H1 (cell line): ENCODE results near the gene NPHP4. TPM values are rescaled to one million over a fixed set of nuclear protein-coding genes. Genes with fewer than 3 reads are reported as not detected.

Experiments used
- CTCF ChIA-PET: fragments of 300-600 bp; sonication (Branson Sonifier 250); formaldehyde crosslinking; loops from one replicate; lab custom pipeline; 2021; ENCODE audit not compliant: partially characterized antibody; lab: Charles Lee
- POLR2A ChIA-PET: fragments of 300-600 bp; sonication (Branson Sonifier 250); formaldehyde crosslinking; loops from one replicate; lab custom pipeline; 2021; ENCODE audit warnings: inconsistent platforms; ENCODE audit not compliant: partially characterized antibody; lab: Charles Lee
- DNase-seq, 2 experiments: peaks; one replicate each; pipeline versions ENCODE4 v3.0.0 to v3.0.0-alpha.2; 2010 to 2022; ENCODE audit warnings: low spot score in 2 of 2, low read depth in 1 of 2, mixed read lengths in 1 of 2
- FAIRE-seq: peaks from 2 replicates; lab custom pipeline; 2011; peaks lifted over from hg19 to GRCh38; lab: Jason Lieb, UNC
- H2AFZ ChIP-seq: 2 replicates; pipeline ENCODE4 v1.8.1; 2012; ENCODE audit warnings: low read length, inconsistent platforms
- H2AK5ac ChIP-seq: 2 replicates; pipeline ENCODE4 v1.6.1; 2013; ENCODE audit warnings: low read depth, low read length
- H2BK120ac ChIP-seq: replicated peaks from 2 replicates; pipeline ENCODE3; 2013; ENCODE audit warnings: low read depth, low read length, inconsistent platforms
- H2BK12ac ChIP-seq: 2 replicates; pipeline ENCODE4 v1.6.1; 2013; ENCODE audit warnings: low read depth, low read length
- H2BK15ac ChIP-seq: 2 replicates; pipeline ENCODE4 v1.6.1; 2013; ENCODE audit warnings: low read length
- H2BK20ac ChIP-seq: 2 replicates; pipeline ENCODE4 v1.6.1; 2013; ENCODE audit warnings: low read length
- H2BK5ac ChIP-seq: 2 replicates; pipeline ENCODE4 v1.6.1; 2013; ENCODE audit warnings: low read depth, low read length
- H3K14ac ChIP-seq: 2 replicates; pipeline ENCODE4 v1.6.1; 2013; ENCODE audit warnings: inconsistent platforms; ENCODE audit not compliant: insufficient read length
- H3K18ac ChIP-seq: 2 replicates; pipeline ENCODE4 v1.6.1; 2013; ENCODE audit warnings: low read length; ENCODE audit errors: extremely low read depth
- H3K23ac ChIP-seq: 2 replicates; pipeline ENCODE4 v1.6.1; 2013; ENCODE audit warnings: inconsistent platforms; ENCODE audit not compliant: insufficient read length
- H3K23me2 ChIP-seq: 2 replicates; pipeline ENCODE4 v1.6.1; 2013; ENCODE audit warnings: low read depth, low read length
- H3K27ac ChIP-seq: 2 replicates; pipeline ENCODE4 v1.6.1; 2011; ENCODE audit warnings: low read depth, low read length, inconsistent platforms
- H3K27me3 ChIP-seq, 4 experiments: replicated peaks in 1 of 4; 1 replicate in 1 of 4; 2 replicates in 3 of 4; pipeline versions ENCODE4 v1.6.1 to v1.8.1; 2011 to 2013; ENCODE audit warnings: low read length in 3 of 4, mild to moderate bottlenecking in 3 of 4, inconsistent platforms in 2 of 4, mixed read lengths in 2 of 4, moderate library complexity in 1 of 4; ENCODE audit not compliant: control insufficient read depth in 3 of 4, insufficient read depth in 3 of 4; ENCODE audit errors: extremely low read depth in 1 of 4
- H3K36me3 ChIP-seq, 4 experiments: 2 replicates each; pipeline versions ENCODE4 v1.6.1 to v1.8.1; 2011 to 2013; ENCODE audit warnings: mild to moderate bottlenecking in 4 of 4, low read length in 3 of 4, moderate library complexity in 2 of 4, control low read depth in 1 of 4, inconsistent platforms in 1 of 4; ENCODE audit not compliant: insufficient read depth in 4 of 4, control insufficient read depth in 2 of 4
- H3K4ac ChIP-seq: replicated peaks from 2 replicates; pipeline ENCODE3; 2013; ENCODE audit warnings: low read length, low read depth, mixed read lengths, inconsistent platforms; ENCODE audit not compliant: insufficient read length
- H3K4me1 ChIP-seq, 4 experiments: replicated peaks in 1 of 4; 1 replicate in 1 of 4; 2 replicates in 3 of 4; pipeline versions ENCODE4 v1.6.1 to v1.8.1; 2011 to 2013; ENCODE audit warnings: low read length in 3 of 4, inconsistent platforms in 2 of 4, mixed read lengths in 1 of 4; ENCODE audit not compliant: insufficient read depth in 4 of 4, control insufficient read depth in 3 of 4
- H3K4me2 ChIP-seq, 2 experiments: 2 replicates each; pipeline versions ENCODE4 v1.6.1 to v1.8.1; 2011 to 2013; ENCODE audit warnings: low read depth in 2 of 2, low read length in 2 of 2, control low read depth in 1 of 2, inconsistent platforms in 1 of 2, mild to moderate bottlenecking in 1 of 2; ENCODE audit not compliant: insufficient read depth in 1 of 2
- H3K4me3 ChIP-seq, 4 experiments: fragments of 200-600, 300-600 bp in 1 of 4; sonication (generic), shearing (Covaris generic), sonication (Bioruptor Twin) in 1 of 4; 2 replicates each; pipeline versions ENCODE4 v1.5.1 to v1.8.1; 2011 to 2016; ENCODE audit warnings: low read length in 4 of 4, low read depth in 3 of 4, control low read depth in 2 of 4, inconsistent platforms in 2 of 4, mild to moderate bottlenecking in 2 of 4, mixed read lengths in 1 of 4, moderate library complexity in 1 of 4; ENCODE audit not compliant: insufficient read depth in 2 of 4; ENCODE audit errors: extremely low read depth in 1 of 4
- H3K56ac ChIP-seq: replicated peaks from 2 replicates; pipeline ENCODE3; 2013; ENCODE audit warnings: low read depth, mild to moderate bottlenecking, mixed read lengths, low read length, inconsistent platforms; ENCODE audit not compliant: insufficient read length
- H3K79me1 ChIP-seq: 2 replicates; pipeline ENCODE4 v1.6.1; 2013; ENCODE audit warnings: low read depth, low read length, control low read depth
- H3K79me2 ChIP-seq, 2 experiments: 2 replicates each; pipeline versions ENCODE4 v1.6.1 to v1.8.1; 2012 to 2013; ENCODE audit warnings: low read length in 2 of 2, mild to moderate bottlenecking in 2 of 2, inconsistent platforms in 1 of 2; ENCODE audit not compliant: insufficient read depth in 2 of 2, control insufficient read depth in 1 of 2
- H3K9ac ChIP-seq, 4 experiments: replicated peaks in 1 of 4; 1 replicate in 1 of 4; 2 replicates in 3 of 4; pipeline versions ENCODE4 v1.6.1 to v1.8.1; 2011 to 2013; ENCODE audit warnings: low read depth in 3 of 4, low read length in 3 of 4, control low read depth in 2 of 4, mild to moderate bottlenecking in 2 of 4, moderate library complexity in 2 of 4, inconsistent platforms in 1 of 4; ENCODE audit errors: extremely low read depth in 1 of 4
- H3K9me3 ChIP-seq, 2 experiments: 2 replicates each; pipeline versions ENCODE4 v1.6.1 to v1.8.1; 2012 to 2013; ENCODE audit warnings: mild to moderate bottlenecking in 2 of 2, moderate library complexity in 2 of 2, control low read depth in 1 of 2, inconsistent platforms in 1 of 2, low read depth in 1 of 2, low read length in 1 of 2, mixed read lengths in 1 of 2; ENCODE audit not compliant: insufficient read depth in 2 of 2
- H4K20me1 ChIP-seq, 2 experiments: replicated peaks in 1 of 2; 2 replicates each; pipeline versions ENCODE3 to v1.8.1; 2011 to 2013; ENCODE audit warnings: inconsistent platforms in 2 of 2, low read length in 2 of 2, mild to moderate bottlenecking in 1 of 2; ENCODE audit not compliant: insufficient read depth in 2 of 2, control insufficient read depth in 1 of 2
- H4K5ac ChIP-seq: 2 replicates; pipeline ENCODE4 v1.6.1; 2013; ENCODE audit warnings: low read length, low read depth, mixed read lengths, inconsistent platforms; ENCODE audit not compliant: insufficient read length
- H4K8ac ChIP-seq: 2 replicates; pipeline ENCODE4 v1.8.0; 2013; ENCODE audit warnings: mild to moderate bottlenecking, moderate library complexity, low read length, inconsistent platforms; ENCODE audit not compliant: insufficient read depth; ENCODE audit errors: extremely low read depth
- H4K91ac ChIP-seq: replicated peaks from 2 replicates; pipeline ENCODE3; 2013; ENCODE audit warnings: low read length, mixed read lengths, inconsistent platforms; ENCODE audit not compliant: insufficient read length
- ATF2 ChIP-seq: IDR thresholded peaks from 2 replicates; pipeline ENCODE4 v1.6.1; 2012; ENCODE audit warnings: low read length, inconsistent platforms
- BRCA1 ChIP-seq: IDR thresholded peaks from 2 replicates; pipeline ENCODE4 v1.6.1; 2012; ENCODE audit warnings: low read depth, low read length, improper control_type of control experiment
- JUN ChIP-seq: IDR thresholded peaks from 2 replicates; pipeline ENCODE4 v1.6.1; 2011; ENCODE audit warnings: low read depth, mild to moderate bottlenecking, improper control_type of control experiment, low read length
- KDM4A ChIP-seq: IDR thresholded peaks from one replicate; pipeline ENCODE4 v1.7.1; 2012; ENCODE audit warnings: low read depth, mild to moderate bottlenecking, moderate library complexity, low read length, inconsistent platforms; ENCODE audit not compliant: severe bottlenecking
- MAFK ChIP-seq: IDR thresholded peaks from 2 replicates; pipeline ENCODE4 v1.6.1; 2012; ENCODE audit warnings: low read depth, mild to moderate bottlenecking, improper control_type of control experiment, low read length
- SP2 ChIP-seq: IDR thresholded peaks from 2 replicates; pipeline ENCODE4 v1.6.1; 2012; ENCODE audit warnings: mild to moderate bottlenecking, low read length, inconsistent platforms
- SUZ12 ChIP-seq: fragments of 200-600 bp; sonication (generic); IDR thresholded peaks from 2 replicates; pipeline ENCODE4 v1.6.1; 2012; ENCODE audit warnings: mild to moderate bottlenecking, inconsistent platforms, low read length, moderate library complexity, mixed read lengths
- TEAD4 ChIP-seq: IDR thresholded peaks from 2 replicates; pipeline ENCODE4 v1.6.1; 2012; ENCODE audit warnings: low read depth, low read length, inconsistent platforms, mixed read lengths
- WGBS, 2 experiments: shearing (Covaris generic) in 1 of 2; methylation state at CpG; one replicate each; pipeline versions ENCODE4 v1.1.6 to v1.1.7; 2013 to 2015; ENCODE audit warnings: low lambda C conversion rate in 2 of 2, mixed read lengths in 2 of 2, inconsistent platforms in 1 of 2, low coverage in 1 of 2, missing lambda C conversion rate in 1 of 2; ENCODE audit not compliant: insufficient replicate concordance in 2 of 2, insufficient coverage in 1 of 2, insufficient read length in 1 of 2; ENCODE audit errors: extremely low coverage in 1 of 2, missing lambda C conversion rate in 1 of 2; 5-methylcytosine and 5-hydroxymethylcytosine counted together
- polyA plus RNA-seq, 7 experiments: library from polyadenylated mRNA; depleted of rRNA in 3 of 7; stranded (reverse) in 5 of 7; unstranded in 2 of 7; fragments of >200 nt in 5 of 7; fragments of 200-250 nt in 2 of 7; gene quantifications; 1 replicate in 5 of 7; 2 replicates in 1 of 7; 4 replicates in 1 of 7; pipeline versions ENCODE4 v1.2.1 to v1.2.3, GENCODE V29; 2011 to 2013; ENCODE audit warnings: missing spikeins in 2 of 7, mixed read lengths in 2 of 7
- total RNA-seq: library from RNA; stranded (reverse); fragmentation: NEBNext Ultra II Directional; extraction: Animal tissue kit (Norgen Biotek cat#: 25700); gene quantifications from 2 replicates; pipeline ENCODE4 v1.2.1, GENCODE V29; 2021
- TF ChIP-seq, protein P1 (sequence below), 3 experiments: IDR thresholded peaks; 1 replicate in 2 of 3; 2 replicates in 1 of 3; pipeline versions ENCODE4 v1.5.1 to v1.6.1; 2011; ENCODE audit warnings: low read length in 3 of 3, mild to moderate bottlenecking in 3 of 3, inconsistent platforms in 2 of 3, low read depth in 1 of 3, moderate library complexity in 1 of 3; ENCODE audit not compliant: insufficient read depth in 1 of 3; ENCODE audit errors: control extremely low read depth in 1 of 3

NPHP4 gene
- total and polyA plus RNA-seq, 2 of the 8 experiments (the other 6 are each of a cell fraction or from before 2014, with no cell fraction given): 5.8 to 14.0 TPM

GRCh38 chr1:6016191-6016865 is 24.1 kb upstream of the NPHP4 start:
- Histone ChIP-seq H2BK120ac (no peak overlapping the region), H3K79me2 (no peaks in the 10 kb centered on the region), H2BK5ac (no peak overlapping the region), H3K79me1 (no peaks in the 10 kb centered on the region), H4K91ac (no peak overlapping the region), H3K14ac (no peak overlapping the region), H2BK15ac (no peak overlapping the region), H3K9ac (no peak overlapping the region), H4K5ac (no peak overlapping the region), H2AK5ac (no peak overlapping the region), H3K36me3 (no peaks in the 10 kb centered on the region), H2AFZ (no peak overlapping the region), H3K23me2 (peaks cover 4% of the 10 kb centered on the region; the same call in 1 of the 2 replicates), H3K27me3 (no peaks in the 10 kb centered on the region), H3K27ac (no peak overlapping the region), H3K4me3 (no peak overlapping the region), H4K20me1 (peaks cover 0 to 5% of the 10 kb centered on the region in 2 experiments), H3K4me2 (no peak overlapping the region), H3K18ac (no peak overlapping the region), H2BK20ac (no peak overlapping the region), H3K9me3 (no peaks in the 10 kb centered on the region), H4K8ac (no peak overlapping the region), H3K56ac (no peak overlapping the region), H2BK12ac (no peak overlapping the region), H3K23ac (no peak overlapping the region), H3K4ac (no peak overlapping the region), H3K4me1 (no peaks in the 10 kb centered on the region)
- FAIRE-seq (no peak), DNase-seq (no peak)
- 90% methylated on average over 21 of the region's 21 CpGs; no CpG with 5 or more reads in 1 of the 2 experiments for WGBS, 2 experiments
- CTCF ChIA-PET: interaction anchor here (0.6 to 3.5 kb wide), 6 partner anchors 9 to 378 kb away, joined by 3 to 11 read pairs (median 4); no protein-coding TSS in a partner anchor
- POLR2A ChIA-PET: interaction anchor here (1.0 kb wide), 1 partner anchor 9 kb away, joined by 3 read pairs; no protein-coding TSS in a partner anchor
- TF ChIP-seq, protein P1, sequence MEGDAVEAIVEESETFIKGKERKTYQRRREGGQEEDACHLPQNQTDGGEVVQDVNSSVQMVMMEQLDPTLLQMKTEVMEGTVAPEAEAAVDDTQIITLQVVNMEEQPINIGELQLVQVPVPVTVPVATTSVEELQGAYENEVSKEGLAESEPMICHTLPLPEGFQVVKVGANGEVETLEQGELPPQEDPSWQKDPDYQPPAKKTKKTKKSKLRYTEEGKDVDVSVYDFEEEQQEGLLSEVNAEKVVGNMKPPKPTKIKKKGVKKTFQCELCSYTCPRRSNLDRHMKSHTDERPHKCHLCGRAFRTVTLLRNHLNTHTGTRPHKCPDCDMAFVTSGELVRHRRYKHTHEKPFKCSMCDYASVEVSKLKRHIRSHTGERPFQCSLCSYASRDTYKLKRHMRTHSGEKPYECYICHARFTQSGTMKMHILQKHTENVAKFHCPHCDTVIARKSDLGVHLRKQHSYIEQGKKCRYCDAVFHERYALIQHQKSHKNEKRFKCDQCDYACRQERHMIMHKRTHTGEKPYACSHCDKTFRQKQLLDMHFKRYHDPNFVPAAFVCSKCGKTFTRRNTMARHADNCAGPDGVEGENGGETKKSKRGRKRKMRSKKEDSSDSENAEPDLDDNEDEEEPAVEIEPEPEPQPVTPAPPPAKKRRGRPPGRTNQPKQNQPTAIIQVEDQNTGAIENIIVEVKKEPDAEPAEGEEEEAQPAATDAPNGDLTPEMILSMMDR (IDR thresholded peaks at IDR 0.05; ENCODE audit: control extremely low read depth in 1 of 3, insufficient read depth in 1 of 3, low read depth in 1 of 3, low read length in 3 of 3): no peak
- TF ChIP-seq KDM4A: no peak
- no peak for TF ChIP-seq ATF2
- no peak for TF ChIP-seq MAFK
- no peak for TF ChIP-seq SUZ12
- no peak for TF ChIP-seq TEAD4
- TF ChIP-seq JUN: no peak
- no peak for TF ChIP-seq SP2
- TF ChIP-seq BRCA1: no peak
